GF-D8 (cell line): Measurements from ENCODE around the gene LONP1.
"Not testable (repeated sequence)": the region's sequence is repeated elsewhere in the genome, so short reads cannot be mapped to it uniquely, and the experiment has no call there.

Experiments used
- DNase-seq: peaks from one replicate; lab custom pipeline; 2025; lab: John Stamatoyannopoulos, UW

The LONP1 gene

GRCh38 chr19:5711025-5711424 lies 8.9 kb downstream of the LONP1 start:
- DNase-seq = no peak

- no peak for DNase-seq
These were observed 12.1 kb downstream of the LONP1 start for GRCh38 chr19:5707576-5708575.

GRCh38 chr19:5706876-5707573 lies 12.9 kb downstream of the LONP1 start:
- no peak for DNase-seq

GRCh38 chr19:5705552-5705951 lies 14.4 kb downstream of the LONP1 start:
- DNase-seq = no peak

- no peak for DNase-seq
These were observed 15.8 kb downstream of the LONP1 start for GRCh38 chr19:5703819-5704818.

GRCh38 chr19:5702053-5702410 lies 17.9 kb downstream of the LONP1 start:
- not testable (repeated sequence) for DNase-seq

- no peak for DNase-seq
These were observed 19.4 kb downstream of the LONP1 start for GRCh38 chr19:5700455-5701092.

- no peak for DNase-seq
These were observed 21.1 kb downstream of the LONP1 start for GRCh38 chr19:5698635-5699422.

GRCh38 chr19:5697890-5698634 lies 21.9 kb downstream of the LONP1 start:
- no peak for DNase-seq

GRCh38 chr19:5697022-5697889 lies 22.7 kb downstream of the LONP1 start:
- DNase-seq = no peak

GRCh38 chr19:5696196-5697021 lies 23.5 kb downstream of the LONP1 start:
- DNase-seq = no peak

- no peak for DNase-seq
These were observed 24.2 kb downstream of the LONP1 start for GRCh38 chr19:5695649-5696195.

- DNase-seq = no peak
These were observed 24.8 kb downstream of the LONP1 start for GRCh38 chr19:5694956-5695648.

- no peak for DNase-seq
These were observed 25.6 kb downstream of the LONP1 start for GRCh38 chr19:5694167-5694955.

GRCh38 chr19:5693195-5694166 lies 26.5 kb downstream of the LONP1 start:
- DNase-seq = no peak
